Measurements from ENCODE around the gene MYEF2.

The MYEF2 gene, protein sequence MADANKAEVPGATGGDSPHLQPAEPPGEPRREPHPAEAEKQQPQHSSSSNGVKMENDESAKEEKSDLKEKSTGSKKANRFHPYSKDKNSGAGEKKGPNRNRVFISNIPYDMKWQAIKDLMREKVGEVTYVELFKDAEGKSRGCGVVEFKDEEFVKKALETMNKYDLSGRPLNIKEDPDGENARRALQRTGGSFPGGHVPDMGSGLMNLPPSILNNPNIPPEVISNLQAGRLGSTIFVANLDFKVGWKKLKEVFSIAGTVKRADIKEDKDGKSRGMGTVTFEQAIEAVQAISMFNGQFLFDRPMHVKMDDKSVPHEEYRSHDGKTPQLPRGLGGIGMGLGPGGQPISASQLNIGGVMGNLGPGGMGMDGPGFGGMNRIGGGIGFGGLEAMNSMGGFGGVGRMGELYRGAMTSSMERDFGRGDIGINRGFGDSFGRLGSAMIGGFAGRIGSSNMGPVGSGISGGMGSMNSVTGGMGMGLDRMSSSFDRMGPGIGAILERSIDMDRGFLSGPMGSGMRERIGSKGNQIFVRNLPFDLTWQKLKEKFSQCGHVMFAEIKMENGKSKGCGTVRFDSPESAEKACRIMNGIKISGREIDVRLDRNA

DNA sequence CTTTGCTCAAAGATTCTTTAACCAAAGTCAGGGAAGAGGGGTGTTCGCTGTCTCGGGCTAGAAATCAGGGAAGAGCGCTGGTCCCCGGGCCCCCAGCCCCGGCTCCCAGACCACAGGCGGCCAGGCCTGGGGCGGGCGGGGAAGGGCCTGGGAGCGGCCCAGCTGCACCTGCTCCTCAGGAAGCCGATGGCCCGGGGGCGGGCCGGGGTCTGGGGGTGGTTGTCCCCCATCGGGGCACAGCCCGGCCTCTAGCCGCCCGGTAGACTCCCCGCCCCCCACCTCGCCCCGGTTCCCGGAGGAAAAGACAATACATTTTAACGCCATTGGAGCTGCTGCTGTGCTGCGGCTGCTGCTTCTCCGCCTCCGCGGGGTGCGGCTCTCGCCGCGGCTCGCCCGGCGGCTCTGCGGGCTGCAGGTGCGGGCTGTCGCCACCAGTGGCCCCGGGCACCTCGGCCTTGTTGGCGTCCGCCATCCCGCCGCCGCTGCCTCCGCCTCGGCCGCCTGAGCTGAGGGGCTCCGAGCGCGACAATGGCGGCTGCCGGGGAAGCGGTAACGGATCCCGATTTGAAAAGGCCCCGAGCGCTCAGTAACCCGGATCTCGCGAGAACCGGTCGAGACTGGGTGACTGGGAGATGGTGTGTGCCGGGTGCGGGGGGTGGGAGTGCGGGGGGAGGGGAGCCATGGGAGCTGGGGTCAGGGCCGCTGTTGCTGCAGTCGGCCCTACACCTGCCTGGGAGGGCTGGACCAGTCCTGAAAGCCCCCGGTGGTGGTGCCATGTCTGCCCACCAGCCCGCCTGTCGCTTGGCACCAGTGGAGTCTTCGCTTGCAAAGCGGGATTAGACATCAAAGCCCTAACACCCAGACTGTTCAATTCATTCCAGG is at the start of gene MYEF2:
TSS of gene MYEF2 (minus strand) at position 530 of the 882 bp plus-strand sequence. CDS start at position 472, 58 bp downstream.
- DNase-seq (ENCODE audit: low spot score), result peak; percentile 89

DNA sequence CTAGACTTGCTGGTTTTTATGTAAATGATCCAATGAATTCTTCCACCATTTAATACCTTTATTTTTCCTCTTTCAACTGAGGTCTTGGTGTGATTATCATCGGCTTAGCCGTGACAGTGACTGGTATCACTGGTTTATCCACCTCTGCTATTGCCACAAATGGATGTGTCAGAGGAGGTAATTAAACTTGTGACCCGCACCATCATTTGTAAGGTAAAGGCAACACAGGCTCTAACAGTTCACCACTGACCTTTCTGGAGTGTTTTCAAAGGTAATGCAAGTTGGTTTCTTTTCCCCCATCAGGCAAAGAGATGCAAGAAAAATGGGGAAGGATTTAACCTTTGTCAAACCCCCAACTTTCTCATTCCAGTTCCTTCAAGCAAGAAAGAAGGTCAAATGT is 47.7 kb upstream of the MYEF2 start:
- no peak for DNase-seq (ENCODE audit: low spot score)

DNA sequence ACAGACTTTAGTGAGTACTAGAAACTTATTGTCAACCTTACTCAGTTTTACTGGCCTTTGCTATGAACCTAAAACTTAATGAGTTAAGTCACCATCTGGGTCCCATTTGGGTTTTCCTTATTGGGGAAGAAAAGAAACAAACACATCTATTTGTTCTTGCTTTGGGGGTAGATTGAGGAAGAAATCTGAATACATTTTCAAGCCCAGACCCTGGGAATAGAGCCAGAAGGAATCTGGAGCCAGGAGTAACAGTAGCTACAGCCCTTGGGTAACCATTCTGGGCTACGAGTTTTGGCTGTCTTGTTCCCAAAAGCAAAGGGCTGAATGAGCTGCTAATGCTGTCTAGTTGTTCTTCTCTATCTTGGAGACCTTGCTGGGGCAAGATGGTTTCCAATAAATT is 44.5 kb upstream of the MYEF2 start:
- no peak for DNase-seq (ENCODE audit: low spot score)

- DNase-seq (ENCODE audit: low spot score), result no peak
Measured at GRCh38 chr15:48221885-48222284, 43.8 kb upstream of the MYEF2 start.

GRCh38 chr15:48221261-48221660 is 43.2 kb upstream of the MYEF2 start:
- DNase-seq (ENCODE audit: low spot score), result no peak

- no peak for DNase-seq (ENCODE audit: low spot score)
Measured at GRCh38 chr15:48205981-48206380, 27.9 kb upstream of the MYEF2 start, which contains the start of gene SLC12A1. Gene SLC12A1 (plus strand): TSS chr15:48206302. CDS start chr15:48207720, 1,418 bp downstream.

- DNase-seq (ENCODE audit: low spot score), result no peak
Measured at GRCh38 chr15:48202068-48202467, 24.0 kb upstream of the MYEF2 start.

DNA sequence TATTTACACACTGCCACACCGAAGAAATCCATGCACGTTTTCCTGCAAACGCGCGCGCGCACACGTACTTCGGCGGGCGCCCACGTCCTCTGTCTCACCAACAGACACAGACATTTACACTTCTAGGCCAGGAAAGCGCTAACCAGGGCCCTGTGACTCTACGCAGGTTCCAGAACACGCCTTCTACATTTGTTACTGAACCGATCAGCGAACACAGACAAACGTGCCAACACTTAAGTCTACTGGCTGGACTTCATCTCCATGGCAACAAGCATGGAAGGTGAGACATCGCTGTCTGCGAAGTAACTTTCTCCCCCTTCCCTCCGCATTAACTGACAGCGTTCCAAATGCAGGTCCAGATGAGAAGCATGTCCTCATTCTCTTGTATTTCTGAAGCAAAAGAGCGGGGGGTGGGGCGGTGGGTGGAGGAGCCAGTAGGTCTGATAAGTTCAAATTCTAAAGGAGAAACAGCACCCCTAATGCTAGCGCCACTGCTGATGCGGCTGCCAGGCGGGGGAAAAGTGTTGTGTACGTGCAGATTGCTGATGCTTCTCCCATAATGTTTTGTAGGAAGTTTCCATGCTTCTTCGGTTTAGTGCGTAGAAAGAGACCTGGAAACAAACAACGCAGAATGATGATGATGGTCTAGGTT is 13.6 kb upstream of the MYEF2 start, which contains the start of gene CTXN2:
TSS of gene CTXN2 (plus strand) at position 92 of the 652 bp plus-strand sequence. CDS start 9,636 bp downstream, outside the sequence.
- DNase-seq (ENCODE audit: low spot score), result no peak

DNA sequence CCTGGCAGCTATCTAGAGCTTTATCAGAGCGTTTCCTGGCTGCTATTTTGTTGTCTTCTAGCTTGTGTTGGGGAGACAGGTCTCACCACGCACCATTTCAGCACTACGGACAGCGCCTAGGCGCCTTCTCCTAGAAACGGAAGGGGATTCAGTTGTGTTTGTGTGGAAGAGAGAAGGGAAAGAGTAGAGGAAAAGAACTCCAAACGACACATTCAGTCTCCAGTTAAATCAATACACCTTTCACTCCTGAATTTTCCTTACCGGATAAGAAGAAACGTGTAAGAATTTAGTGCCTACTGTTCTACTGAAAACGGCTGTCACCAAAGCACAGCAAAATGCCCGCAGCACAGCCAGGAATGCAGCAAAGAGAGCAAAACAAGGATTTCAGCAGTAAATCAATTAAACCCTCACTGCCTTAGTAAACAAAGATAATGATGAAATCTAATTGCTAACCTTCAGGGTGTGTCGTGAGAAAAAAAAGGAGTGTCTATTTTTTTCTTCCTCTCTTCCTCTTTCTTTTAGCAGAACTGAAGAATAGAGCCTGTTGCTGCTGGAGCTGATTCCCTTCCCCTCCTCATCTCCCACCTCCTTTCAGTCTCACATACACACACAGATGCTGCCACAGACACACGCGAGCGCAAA is 13.0 kb upstream of the MYEF2 start:
- no peak for DNase-seq (ENCODE audit: low spot score)

DNA sequence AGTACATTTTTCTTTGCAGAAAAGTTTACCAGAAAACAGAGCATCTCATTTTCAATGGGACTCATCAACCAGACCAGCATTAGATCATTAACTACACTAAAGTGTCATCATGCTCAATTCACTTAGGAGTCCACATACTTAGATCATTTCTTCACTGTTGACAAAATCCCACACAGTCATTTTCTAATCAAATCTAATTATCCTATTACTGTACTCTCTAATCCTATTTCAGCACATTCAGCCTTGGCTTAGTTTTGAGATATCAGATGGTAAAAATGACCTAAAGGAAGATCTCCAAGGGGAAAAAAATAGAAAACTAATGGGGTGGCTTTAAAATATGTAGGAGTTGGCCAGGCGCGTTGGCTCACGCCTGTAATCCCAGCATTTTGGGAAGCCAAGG is 8.2 kb upstream of the MYEF2 start:
- peak; percentile 29 for DNase-seq (ENCODE audit: low spot score)

GRCh38 chr15:48185529-48185928 is 7.4 kb upstream of the MYEF2 start:
- no peak for DNase-seq (ENCODE audit: low spot score)

- no peak for DNase-seq (ENCODE audit: low spot score)
Measured at GRCh38 chr15:48182749-48183148, 4.7 kb upstream of the MYEF2 start.

- no peak for DNase-seq (ENCODE audit: low spot score)
Measured at GRCh38 chr15:48178648-48178931, 495 bp upstream of the MYEF2 start.

GRCh38 chr15:48177383-48177765 is 721 bp downstream of the MYEF2 start:
- no peak for DNase-seq (ENCODE audit: low spot score)

DNA sequence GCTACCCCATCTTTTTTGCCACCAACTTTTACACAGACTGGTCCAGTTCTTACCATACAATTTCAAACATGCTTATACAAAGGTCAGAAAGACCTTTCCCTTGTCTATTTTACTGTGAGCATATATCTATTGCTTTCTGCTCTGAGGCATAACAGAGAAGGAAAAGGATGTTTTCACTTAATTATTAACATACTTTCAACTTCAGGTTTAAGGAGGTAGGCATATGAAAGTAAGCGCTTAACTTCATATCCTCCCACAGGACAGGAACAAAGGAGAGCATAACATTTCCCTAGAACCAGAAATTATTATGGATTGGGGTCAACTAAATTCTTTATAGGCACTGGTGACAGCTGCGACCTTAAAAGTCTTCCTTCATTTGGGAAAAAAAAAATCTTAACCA is 1.1 kb downstream of the MYEF2 start:
- DNase-seq (ENCODE audit: low spot score), result no peak

DNA sequence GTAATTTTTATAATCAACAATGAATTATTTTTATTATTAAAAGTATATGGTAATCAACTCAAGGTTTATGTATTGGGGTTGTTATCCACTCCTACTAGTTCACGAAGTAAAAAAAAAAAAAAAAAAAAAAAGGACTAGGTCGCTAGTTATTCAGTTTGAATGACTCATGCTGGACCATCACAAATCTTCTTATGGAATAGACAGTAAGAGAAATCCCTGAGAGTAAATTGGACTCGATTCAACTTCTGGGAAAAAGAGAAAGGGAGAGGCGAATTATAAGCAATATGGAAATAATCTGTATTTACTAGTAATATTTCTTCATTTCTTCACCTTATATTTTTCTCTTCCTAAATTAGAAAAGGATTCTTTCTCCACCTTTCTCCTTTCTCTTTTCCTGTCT is 2.0 kb downstream of the MYEF2 start:
- no peak for DNase-seq (ENCODE audit: low spot score)

DNA sequence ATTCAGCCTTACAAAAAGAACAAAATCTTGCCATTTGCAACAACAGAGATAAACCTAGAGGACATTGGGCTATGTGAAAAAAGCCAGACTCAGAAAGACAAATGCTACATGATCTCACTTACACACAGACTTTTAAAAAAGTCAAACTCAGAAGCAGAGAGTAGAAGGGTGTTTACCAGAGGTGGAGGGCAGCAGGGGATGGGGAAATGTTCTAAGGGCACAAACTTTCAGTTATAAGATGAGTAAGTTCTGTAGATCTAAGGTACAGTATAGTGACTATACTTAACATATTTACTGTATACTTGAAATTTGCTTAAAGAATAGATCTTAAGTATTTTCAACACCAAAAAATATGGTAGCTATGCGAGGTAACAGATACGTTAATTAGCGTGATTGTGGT is 3.0 kb downstream of the MYEF2 start:
- no peak for DNase-seq (ENCODE audit: low spot score)

DNA sequence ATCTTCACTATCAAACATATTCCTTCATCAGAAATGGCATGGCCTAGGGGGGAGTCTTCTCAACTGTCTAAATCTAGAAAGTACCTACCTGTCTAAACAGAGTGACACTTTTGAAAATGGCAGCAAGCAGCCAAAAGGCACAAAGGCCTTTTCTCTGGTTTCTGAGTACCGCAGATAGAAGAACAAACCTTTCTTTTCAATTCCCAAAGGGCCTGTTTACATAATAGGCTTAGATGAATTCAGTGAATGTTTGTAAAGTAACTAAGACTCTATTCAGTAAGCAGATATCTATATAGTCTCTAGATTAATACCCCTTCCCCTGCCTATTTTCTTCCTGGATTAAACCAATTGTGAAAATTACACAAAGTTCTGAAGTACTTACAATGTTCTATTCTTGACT is 7.1 kb downstream of the MYEF2 start:
- peak; percentile 26 for DNase-seq (ENCODE audit: low spot score)

DNA sequence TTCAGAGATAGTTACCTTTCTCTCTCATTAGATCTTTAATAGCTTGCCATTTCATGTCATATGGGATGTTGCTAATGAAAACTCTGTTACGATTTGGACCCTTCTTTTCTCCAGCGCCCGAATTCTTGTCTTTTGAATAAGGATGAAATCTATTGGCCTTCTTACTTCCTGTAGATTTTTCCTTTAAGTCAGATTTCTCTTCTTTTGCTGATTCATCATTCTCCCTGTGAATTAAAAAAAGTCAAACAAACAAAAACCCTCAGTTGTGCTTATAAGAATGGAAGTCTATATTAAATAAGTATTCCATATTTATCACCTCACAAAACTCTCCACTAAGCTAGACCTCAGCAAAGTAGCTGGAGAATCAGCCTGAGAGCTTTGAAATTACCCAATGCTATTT is 9.5 kb downstream of the MYEF2 start:
- no peak for DNase-seq (ENCODE audit: low spot score)

DNA sequence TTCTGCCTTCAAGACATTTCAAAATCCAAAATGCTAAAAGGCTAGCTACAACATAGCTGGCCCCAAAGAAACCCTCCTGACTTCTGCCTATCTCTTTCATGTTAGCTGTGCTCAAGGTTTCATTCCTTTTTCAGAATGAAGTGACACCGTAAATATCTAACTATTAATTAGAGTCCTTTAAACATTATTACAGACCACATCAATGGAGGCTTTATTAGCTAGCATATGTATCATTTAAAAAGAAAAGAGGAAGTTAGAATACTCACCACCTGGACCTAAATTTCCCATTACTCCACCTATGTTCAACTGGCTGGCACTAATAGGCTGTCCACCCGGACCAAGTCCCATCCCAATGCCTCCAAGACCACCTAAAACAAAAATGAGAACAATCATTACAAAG is 24.6 kb downstream of the MYEF2 start:
- DNase-seq (ENCODE audit: low spot score), result no peak

GRCh38 chr15:48149858-48150257 is 28.2 kb downstream of the MYEF2 start:
- DNase-seq (ENCODE audit: low spot score), result no peak

GRCh38 chr15:48147358-48147757 is 30.7 kb downstream of the MYEF2 start:
- DNase-seq (ENCODE audit: low spot score), result no peak

Data from D341Med (cell line).